Calu3 (cell line): ENCODE data around the gene LYL1. TPM values are rescaled to one million over a fixed set of nuclear protein-coding genes. Genes with fewer than 3 reads are reported as not detected.

ENCODE experiments used
- BruUV-seq: library from RNA; stranded (reverse); fragments of 400-500 nt; replicated peaks from 2 replicates; lab custom pipeline; 2021; lab: Mats Ljungman, UMichigan
- CTCF ChIA-PET: fragments of 300-600 bp; sonication (Branson Sonifier 250); formaldehyde crosslinking; loops from one replicate; lab custom pipeline; 2022; ENCODE audit warnings: antibody characterized with exemption; lab: Charles Lee
- DNase-seq: peaks from one replicate; pipeline ENCODE4 v3.0.0; 2022
- H3K27ac Mint-ChIP-seq: one replicate; pipeline ENCODE4 v1.8.0; 2022; ENCODE audit warnings: mixed read lengths; ENCODE audit not compliant: unreplicated experiment
- H3K27me3 Mint-ChIP-seq: one replicate; pipeline ENCODE4 v1.8.0; 2022; ENCODE audit warnings: mixed read lengths; ENCODE audit not compliant: unreplicated experiment
- H3K36me3 Mint-ChIP-seq: one replicate; pipeline ENCODE4 v1.8.0; 2022; ENCODE audit warnings: mild to moderate bottlenecking, moderate library complexity, mixed read lengths; ENCODE audit not compliant: insufficient read depth, unreplicated experiment
- H3K4me1 Mint-ChIP-seq: one replicate; pipeline ENCODE4 v1.8.0; 2022; ENCODE audit warnings: mild to moderate bottlenecking, low read depth, mixed read lengths; ENCODE audit not compliant: unreplicated experiment
- H3K4me3 Mint-ChIP-seq: one replicate; pipeline ENCODE4 v1.8.0; 2022; ENCODE audit warnings: mild to moderate bottlenecking, low read depth, moderate library complexity, mixed read lengths; ENCODE audit not compliant: unreplicated experiment
- H3K9me3 Mint-ChIP-seq: one replicate; pipeline ENCODE4 v1.8.0; 2022; ENCODE audit warnings: low read depth, mixed read lengths; ENCODE audit not compliant: unreplicated experiment
- CTCF ChIP-seq: fragments of 200-600 bp; IDR thresholded peaks from one replicate; pipeline ENCODE4 v1.8.0; 2022; ENCODE audit warnings: antibody characterized with exemption; ENCODE audit not compliant: unreplicated experiment
- intact Hi-C: fragments of 100-400 bp; cut with micrococcal nuclease; formaldehyde crosslinking; loops from one replicate; pipeline ENCODE4 v1.10.0; 2022; ENCODE audit not compliant: unreplicated experiment
- total RNA-seq: library from RNA; stranded (reverse); gene quantifications from 2 replicates; pipeline ENCODE4 v1.2.3, GENCODE V29; 2022

The LYL1 gene
- total RNA-seq, 1 experiment from 2014 or later = not detected

- DNase-seq = no peak
- no peaks in the 10 kb centered on the region for H3K9me3 Mint-ChIP-seq
- peaks cover 16% of the 10 kb centered on the region for H3K27me3 Mint-ChIP-seq
- no peaks in the 10 kb centered on the region for H3K36me3 Mint-ChIP-seq
- H3K4me1 Mint-ChIP-seq = no peaks in the 10 kb centered on the region
- no peak overlapping the region for H3K4me3 Mint-ChIP-seq
- intact Hi-C loops = no loop called here
- no TSS peak for BruUV-seq
- CTCF ChIA-PET = interaction anchor here (0.7 kb wide), 1 partner anchor 13 kb away, joined by 3 read pairs; no protein-coding TSS in a partner anchor
- no peak overlapping the region for H3K27ac Mint-ChIP-seq
- no peak for TF ChIP-seq CTCF
Observed at GRCh38 chr19:13064092-13064489, 38.6 kb downstream of the LYL1 start.

- Mint-ChIP-seq H3K9me3 (no peaks in the 10 kb centered on the region), H3K4me3 (no peak overlapping the region), H3K27ac (no peak overlapping the region), H3K27me3 (peaks cover 16% of the 10 kb centered on the region), H3K4me1 (no peaks in the 10 kb centered on the region), H3K36me3 (no peaks in the 10 kb centered on the region)
- TF ChIP-seq CTCF = no peak
- DNase-seq = no peak
- CTCF ChIA-PET = no interaction called here
- no TSS peak for BruUV-seq
- intact Hi-C loops = no loop called here
Observed at GRCh38 chr19:13063461-13064091, 39.1 kb downstream of the LYL1 start.

GRCh38 chr19:13062317-13062716 is 40.3 kb downstream of the LYL1 start:
- intact Hi-C loops = no loop called here
- no peak for DNase-seq
- no peak overlapping the region for H3K27ac Mint-ChIP-seq
- TF ChIP-seq CTCF = no peak
- CTCF ChIA-PET = interaction anchor here (1.5 to 2.7 kb wide), 4 partner anchors 32 to 97 kb away, joined by 5 to 21 read pairs (median 10); no protein-coding TSS in a partner anchor
- H3K9me3 Mint-ChIP-seq = no peaks in the 10 kb centered on the region
- H3K36me3 Mint-ChIP-seq = no peaks in the 10 kb centered on the region
- H3K4me1 Mint-ChIP-seq = no peaks in the 10 kb centered on the region
- peaks cover 16% of the 10 kb centered on the region for H3K27me3 Mint-ChIP-seq
- no TSS peak for BruUV-seq
- no peak overlapping the region for H3K4me3 Mint-ChIP-seq

- peak; percentile 66 for TF ChIP-seq CTCF
- Mint-ChIP-seq H3K4me3 (peak overlapping the region; percentile 66), H3K4me1 (no peaks in the 10 kb centered on the region), H3K9me3 (no peaks in the 10 kb centered on the region), H3K27me3 (peaks cover 16% of the 10 kb centered on the region), H3K36me3 (no peaks in the 10 kb centered on the region), H3K27ac (peak overlapping the region; percentile 20)
- intact Hi-C loops = loop anchor here (1.0 kb wide), 2 partner anchors 27 to 61 kb away; no protein-coding TSS in a partner anchor
- CTCF ChIA-PET = interaction anchor here (0.5 to 3.4 kb wide), 21 partner anchors 10 to 801 kb away, joined by 3 to 28 read pairs (median 4); no protein-coding TSS in a partner anchor
- DNase-seq = peak; percentile 80
- BruUV-seq = no TSS peak
Observed at GRCh38 chr19:13060964-13061927, 41.4 kb downstream of the LYL1 start.
